Dermis blood vessel endothelial cell (primary cell): ENCODE results near the gene ZIC1. TPM values are rescaled to one million over a fixed set of nuclear protein-coding genes. Genes with fewer than 3 reads are reported as not detected.

Experiments
- DNase-seq: peaks from one replicate; pipeline ENCODE4 v3.0.0; 2010
- total RNA-seq: library from RNA; depleted of rRNA; stranded (reverse); fragments of >200 nt; gene quantifications from 2 replicates; pipeline ENCODE4 v1.2.3, GENCODE V29; 2014

Gene ZIC1
- total RNA-seq, 1 donor from 2014 or later, result not detected

GRCh38 chr3:147395899-147396711 is 13.1 kb upstream of the ZIC1 start:
- no peak for DNase-seq

- no peak for DNase-seq
These were observed 12.5 kb upstream of the ZIC1 start for GRCh38 chr3:147396712-147397046.

GRCh38 chr3:147397155-147397874 is 11.8 kb upstream of the ZIC1 start:
- no peak for DNase-seq

- no peak for DNase-seq
These were observed 11.0 kb upstream of the ZIC1 start for GRCh38 chr3:147397875-147398812.

GRCh38 chr3:147398813-147399534 is 10.2 kb upstream of the ZIC1 start:
- no peak for DNase-seq

- no peak for DNase-seq
These were observed 9.1 kb upstream of the ZIC1 start for GRCh38 chr3:147400111-147400510.

GRCh38 chr3:147400999-147401398 is 8.2 kb upstream of the ZIC1 start:
- no peak for DNase-seq

GRCh38 chr3:147401421-147401820 is 7.7 kb upstream of the ZIC1 start:
- no peak for DNase-seq

GRCh38 chr3:147402159-147402558 is 7.0 kb upstream of the ZIC1 start:
- DNase-seq, result no peak

- no peak for DNase-seq
These were observed 5.7 kb upstream of the ZIC1 start for GRCh38 chr3:147403511-147403910.

GRCh38 chr3:147404000-147404799 is 5.0 kb upstream of the ZIC1 start:
- no peak for DNase-seq

GRCh38 chr3:147404800-147405230 is 4.3 kb upstream of the ZIC1 start:
- no peak for DNase-seq

- no peak for DNase-seq
These were observed 3.7 kb upstream of the ZIC1 start for GRCh38 chr3:147405231-147406027.

GRCh38 chr3:147406028-147406931 is 2.9 kb upstream of the ZIC1 start, which contains the start of gene ZIC4:
ZIC4 (minus strand) TSS chr3:147406543; CDS start chr3:147402797, 3,746 bp downstream.
- no peak for DNase-seq

- no peak for DNase-seq
These were observed 2.1 kb upstream of the ZIC1 start for GRCh38 chr3:147407114-147407497.

GRCh38 chr3:147407498-147408187 is 1.5 kb upstream of the ZIC1 start:
- DNase-seq, result no peak

GRCh38 chr3:147408188-147409100 is 721 bp upstream of the ZIC1 start:
- no peak for DNase-seq

GRCh38 chr3:147410116-147410525 is 956 bp downstream of the ZIC1 start:
- DNase-seq, result no peak
